HG02981 (cell line): ENCODE data around the gene SUMO3.
"Not testable (repeated sequence)": the region's sequence is repeated elsewhere in the genome, so short reads cannot be mapped to it uniquely, and the experiment has no call there.

Experiments
- ATAC-seq: cut with Tn5 transposase; IDR thresholded peaks from one replicate; pipeline ENCODE4 v1.9.1; 2021; ENCODE audit warnings: mild to moderate bottlenecking, moderate library complexity; ENCODE audit not compliant: unreplicated experiment

SUMO3 gene

GRCh38 chr21:44847261-44848056 lies 29.6 kb upstream of the SUMO3 start:
- ATAC-seq, result no peak

GRCh38 chr21:44846485-44847260 lies 28.8 kb upstream of the SUMO3 start:
- ATAC-seq, result no peak

- no peak for ATAC-seq
These were observed 28.3 kb upstream of the SUMO3 start for GRCh38 chr21:44846224-44846484.

- peak; percentile 65 for ATAC-seq
These were observed 27.8 kb upstream of the SUMO3 start for GRCh38 chr21:44845418-44846223.

- no peak for ATAC-seq
These were observed 26.4 kb upstream of the SUMO3 start for GRCh38 chr21:44844256-44844655.

- no peak for ATAC-seq
These were observed 25.0 kb upstream of the SUMO3 start for GRCh38 chr21:44842721-44843445.

GRCh38 chr21:44842087-44842486 lies 24.2 kb upstream of the SUMO3 start:
- no peak for ATAC-seq

GRCh38 chr21:44840771-44841170 lies 22.9 kb upstream of the SUMO3 start:
- ATAC-seq, result no peak

- ATAC-seq, result no peak
These were observed 21.1 kb upstream of the SUMO3 start for GRCh38 chr21:44838951-44839350.

- ATAC-seq, result no peak
These were observed 20.4 kb upstream of the SUMO3 start for GRCh38 chr21:44838039-44838895.

- ATAC-seq, result no peak
These were observed 19.7 kb upstream of the SUMO3 start for GRCh38 chr21:44837537-44837936.

- ATAC-seq, result no peak
These were observed 19.0 kb upstream of the SUMO3 start for GRCh38 chr21:44836666-44837471.

GRCh38 chr21:44836349-44836665 lies 18.4 kb upstream of the SUMO3 start:
- no peak for ATAC-seq

- ATAC-seq, result no peak
These were observed 17.7 kb upstream of the SUMO3 start for GRCh38 chr21:44835647-44835973.

GRCh38 chr21:44834951-44835646 lies 17.2 kb upstream of the SUMO3 start:
- no peak for ATAC-seq

GRCh38 chr21:44834231-44834950 lies 16.5 kb upstream of the SUMO3 start:
- ATAC-seq, result no peak

- no peak for ATAC-seq
These were observed 15.8 kb upstream of the SUMO3 start for GRCh38 chr21:44833663-44834062.

- ATAC-seq, result not testable (repeated sequence)
These were observed 14.8 kb upstream of the SUMO3 start for GRCh38 chr21:44832516-44833255.
